HG02870 (cell line): ENCODE results near the gene GLS2.
A peak's percentile ranks its signal among the peaks of the same experiment; 100 is the strongest.
"Not testable (repeated sequence)": the region's sequence is repeated elsewhere in the genome, so short reads cannot be mapped to it uniquely, and the experiment has no call there.

ENCODE experiments used
- ATAC-seq: cut with Tn5 transposase; IDR thresholded peaks from one replicate; pipeline ENCODE4 v1.9.1; 2021; ENCODE audit warnings: mild to moderate bottlenecking, moderate library complexity; ENCODE audit not compliant: unreplicated experiment

GLS2 gene

DNA sequence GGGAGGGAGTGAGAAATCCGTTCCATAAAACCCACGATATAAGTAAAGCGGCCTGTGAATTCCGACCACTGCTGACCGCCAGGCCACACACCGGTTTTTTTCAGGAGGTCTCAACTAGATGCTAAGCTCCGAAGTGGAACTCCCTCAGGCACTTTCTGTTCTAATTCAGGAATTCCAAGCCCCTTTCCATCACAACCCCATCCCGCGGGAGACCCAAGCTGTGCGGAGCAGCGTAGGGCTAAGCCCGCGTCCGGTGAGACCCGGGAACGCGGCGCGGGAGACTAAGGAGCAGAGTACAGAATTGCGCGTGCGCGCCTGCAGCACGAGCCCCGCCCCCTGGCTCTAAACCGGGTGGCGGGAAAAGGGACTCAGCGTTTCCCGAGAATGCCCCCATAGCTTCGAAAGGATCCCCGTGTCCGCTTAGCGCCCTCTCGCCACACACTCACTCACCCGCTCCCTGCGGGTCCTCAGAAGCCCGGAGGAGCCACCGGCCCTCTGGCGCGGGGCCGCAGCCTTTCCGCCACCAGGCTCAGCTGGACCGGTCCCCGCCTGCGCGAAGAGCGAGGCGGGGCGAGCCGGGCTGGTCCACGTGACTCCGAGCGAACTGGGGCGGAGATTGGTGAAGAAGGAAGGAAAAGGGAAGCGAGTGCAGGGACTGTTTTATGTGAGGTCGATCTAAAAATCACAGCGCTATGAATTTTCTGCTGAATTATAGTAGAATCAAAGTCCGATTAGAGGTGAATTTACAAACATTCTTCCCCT lies 38.9 kb downstream of the GLS2 start, which contains the start of gene TIMELESS:
Gene TIMELESS, minus strand, starts transcription at position 567 of the 762 bp plus-strand sequence. CDS start 15,256 bp downstream, outside the sequence.
- peak; percentile 94 for ATAC-seq

DNA sequence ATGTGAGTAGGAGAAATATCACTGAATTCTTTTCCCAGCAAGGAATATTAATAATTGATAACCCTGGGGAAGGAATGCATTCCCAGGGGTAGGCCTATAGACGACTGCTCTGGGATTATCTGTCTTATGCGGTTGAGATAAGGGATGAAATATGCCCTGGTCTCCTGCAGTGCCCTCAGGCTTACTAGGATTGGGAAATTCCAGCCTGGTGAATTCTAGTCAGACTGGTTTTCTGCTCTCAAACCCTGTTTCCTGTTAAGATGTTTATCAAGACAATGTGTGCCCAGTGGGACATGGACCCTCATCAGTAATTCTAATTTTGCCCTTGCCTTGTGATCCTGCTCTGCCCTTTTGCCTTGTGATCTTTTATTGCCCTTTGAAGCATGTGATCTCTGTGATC lies 44.8 kb downstream of the GLS2 start:
- not testable (repeated sequence) for ATAC-seq

GRCh38 chr12:56437430-56438176 lies 50.4 kb downstream of the GLS2 start:
- ATAC-seq = no peak

- ATAC-seq = no peak
Measured at GRCh38 chr12:56434828-56435227, 53.1 kb downstream of the GLS2 start.

- ATAC-seq = no peak
Measured at GRCh38 chr12:56431850-56432249, 56.1 kb downstream of the GLS2 start.

DNA sequence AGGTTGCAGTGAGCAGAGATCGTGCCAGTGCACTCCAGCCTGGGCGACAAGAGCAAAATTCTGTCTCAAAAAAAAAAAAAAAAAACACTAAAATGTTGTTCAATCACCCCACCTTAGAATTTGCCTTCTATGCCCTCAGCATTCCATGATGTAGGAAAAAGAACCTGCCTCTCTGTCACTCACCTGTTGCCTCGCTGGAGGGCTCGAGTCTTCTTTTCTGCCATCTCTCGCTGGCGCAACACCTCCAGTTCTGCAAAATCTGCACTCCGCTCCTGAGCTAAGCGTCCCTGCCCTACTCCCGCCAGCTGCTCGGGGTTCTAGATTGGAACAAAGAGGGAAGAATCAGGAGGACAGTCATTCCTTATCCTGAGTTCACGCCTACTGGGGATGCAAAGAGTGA lies 56.7 kb downstream of the GLS2 start:
- no peak for ATAC-seq

GRCh38 chr12:56425940-56426438 lies 62.0 kb downstream of the GLS2 start:
- no peak for ATAC-seq

- ATAC-seq = no peak
Measured at GRCh38 chr12:56425193-56425592, 62.8 kb downstream of the GLS2 start.
